Activated CD4-positive, CD25-positive, alpha-beta regulatory T cell treated with anti-CD3 and anti-CD28 coated beads, Interleukin-2, amount 50 U/mL, for 16 hours (primary cell): ENCODE measurements around the gene CCDC30.
A peak's percentile ranks its signal among the peaks of the same experiment; 100 is the strongest.

ENCODE experiments used
- DNase-seq: peaks from one replicate; pipeline ENCODE4 v3.0.0-alpha.2; 2020; ENCODE audit warnings: low read depth, low spot score

The CCDC30 gene

GRCh38 chr1:42462828-42463763 is at the start of gene CCDC30:
Gene CCDC30 (plus strand): TSS chr1:42463286. CDS start chr1:42480552, 17,266 bp downstream.
- DNase-seq, result peak; percentile 95

- no peak for DNase-seq
Measured at GRCh38 chr1:42414551-42415496, 48.3 kb upstream of the CCDC30 start.

GRCh38 chr1:42417166-42417565 is 45.9 kb upstream of the CCDC30 start:
- DNase-seq, result no peak

- no peak for DNase-seq
Measured at GRCh38 chr1:42418516-42418915, 44.6 kb upstream of the CCDC30 start.

- DNase-seq, result no peak
Measured at GRCh38 chr1:42419126-42419821, 43.8 kb upstream of the CCDC30 start.

- DNase-seq, result no peak
Measured at GRCh38 chr1:42420121-42420520, 43.0 kb upstream of the CCDC30 start.

- no peak for DNase-seq
Measured at GRCh38 chr1:42420911-42421585, 42.0 kb upstream of the CCDC30 start.

- no peak for DNase-seq
Measured at GRCh38 chr1:42422737-42423136, 40.3 kb upstream of the CCDC30 start.

- no peak for DNase-seq
Measured at GRCh38 chr1:42423681-42424080, 39.4 kb upstream of the CCDC30 start.

GRCh38 chr1:42424201-42424600 is 38.9 kb upstream of the CCDC30 start:
- no peak for DNase-seq

- DNase-seq, result no peak
Measured at GRCh38 chr1:42427240-42427639, 35.8 kb upstream of the CCDC30 start.

GRCh38 chr1:42429603-42430002 is 33.5 kb upstream of the CCDC30 start:
- DNase-seq, result no peak

GRCh38 chr1:42430286-42431135 is 32.6 kb upstream of the CCDC30 start:
- DNase-seq, result no peak

- DNase-seq, result no peak
Measured at GRCh38 chr1:42431514-42431913, 31.6 kb upstream of the CCDC30 start.

- DNase-seq, result no peak
Measured at GRCh38 chr1:42432714-42433113, 30.4 kb upstream of the CCDC30 start.

GRCh38 chr1:42433369-42433768 is 29.7 kb upstream of the CCDC30 start:
- DNase-seq, result no peak

GRCh38 chr1:42434340-42434739 is 28.7 kb upstream of the CCDC30 start:
- no peak for DNase-seq

- no peak for DNase-seq
Measured at GRCh38 chr1:42439940-42440339, 23.1 kb upstream of the CCDC30 start.

GRCh38 chr1:42442662-42443061 is 20.4 kb upstream of the CCDC30 start:
- DNase-seq, result no peak

GRCh38 chr1:42449256-42449655 is 13.8 kb upstream of the CCDC30 start:
- no peak for DNase-seq
